Fibroblast of lung (primary cell): ENCODE results near the gene NBEA. TPM values are rescaled to one million over a fixed set of nuclear protein-coding genes. Genes with fewer than 3 reads are reported as not detected.

ENCODE experiments used
- DNase-seq, 2 donors: peaks; one replicate each; pipeline versions ENCODE4 v3.0.0 to v3.0.0-alpha.2; 2010; ENCODE audit warnings: low read depth in 2 of 2
- H2AFZ ChIP-seq: 2 replicates; pipeline ENCODE4 v1.5.1; 2012; ENCODE audit warnings: low read length, control low read depth, inconsistent platforms
- H3K27ac ChIP-seq: 2 replicates; pipeline ENCODE4 v1.5.1; 2011; ENCODE audit warnings: low read length, control low read depth; ENCODE audit not compliant: insufficient read depth
- H3K27me3 ChIP-seq: 2 replicates; pipeline ENCODE4 v1.5.1; 2011; ENCODE audit warnings: mild to moderate bottlenecking, low read length; ENCODE audit not compliant: control insufficient read depth, insufficient read depth
- H3K36me3 ChIP-seq: 2 replicates; pipeline ENCODE4 v1.5.1; 2011; ENCODE audit warnings: low read length; ENCODE audit not compliant: control insufficient read depth, insufficient read depth
- H3K4me1 ChIP-seq: 2 replicates; pipeline ENCODE4 v1.5.1; 2011; ENCODE audit warnings: low read length; ENCODE audit not compliant: control insufficient read depth, insufficient read depth; ENCODE audit errors: extremely low read depth
- H3K4me2 ChIP-seq: 2 replicates; pipeline ENCODE4 v1.5.1; 2011; ENCODE audit warnings: low read length, control low read depth; ENCODE audit not compliant: insufficient read depth; ENCODE audit errors: extremely low read depth
- H3K4me3 ChIP-seq, 4 experiments: fragments of 200-600 bp in 1 of 4; sonication (generic) in 1 of 4; replicated peaks in 1 of 4; 2 replicates each; pipeline ENCODE4 v1.5.1; 2011 to 2016; ENCODE audit warnings: low read length in 4 of 4, low read depth in 3 of 4, mild to moderate bottlenecking in 3 of 4, control low read depth in 2 of 4, inconsistent platforms in 1 of 4, mixed read lengths in 1 of 4; ENCODE audit not compliant: insufficient read depth in 1 of 4; ENCODE audit errors: control extremely low read depth in 1 of 4
- H3K79me2 ChIP-seq: 2 replicates; pipeline ENCODE4 v1.5.1; 2012; ENCODE audit warnings: mild to moderate bottlenecking, low read length, inconsistent platforms; ENCODE audit not compliant: control insufficient read depth, insufficient read depth
- H3K9ac ChIP-seq: 2 replicates; pipeline ENCODE4 v1.5.1; 2011; ENCODE audit warnings: mild to moderate bottlenecking, low read length, control low read depth; ENCODE audit not compliant: insufficient read depth
- H3K9me3 ChIP-seq: 2 replicates; pipeline ENCODE4 v1.5.1; 2012; ENCODE audit warnings: low read depth, low read length; ENCODE audit not compliant: control insufficient read depth, insufficient read depth
- H4K20me1 ChIP-seq: 2 replicates; pipeline ENCODE4 v1.5.1; 2011; ENCODE audit warnings: low read length; ENCODE audit not compliant: control insufficient read depth, insufficient read depth; ENCODE audit errors: extremely low read depth
- CTCF ChIP-seq, 2 donors: IDR thresholded peaks in 1 of 2; conservative IDR thresholded peaks in 1 of 2; 1 replicate in 1 of 2; 2 replicates in 1 of 2; pipeline ENCODE4 v1.5.1; 2011 to 2012; ENCODE audit warnings: low read length in 2 of 2, control low read depth in 1 of 2, inconsistent platforms in 1 of 2, low read depth in 1 of 2, mild to moderate bottlenecking in 1 of 2
- EZH2 ChIP-seq: IDR thresholded peaks from 2 replicates; pipeline ENCODE4 v1.5.1; 2012; ENCODE audit warnings: low read length, control low read depth, mild to moderate bottlenecking; ENCODE audit errors: missing control alignments
- polyA plus RNA-seq, 2 donors: library from polyadenylated mRNA; depleted of rRNA in 1 of 2; stranded (reverse) in 1 of 2; unstranded in 1 of 2; fragments of >200 nt; gene quantifications; 2 replicates each; pipeline ENCODE4 v1.2.1, GENCODE V29; 2011 to 2012; ENCODE audit warnings: missing spikeins in 1 of 2
- total RNA-seq: library from RNA; depleted of rRNA; stranded (reverse); fragments of >200 nt; gene quantifications from 2 replicates; pipeline ENCODE4 v1.2.1, GENCODE V29; 2014

Gene NBEA
- total and polyA plus RNA-seq, 2 donors (not counting 1 experiment from before 2014, with no cell fraction given), result 3.6 to 7.8 TPM

- Histone ChIP-seq H3K36me3 (no peaks in the 10 kb centered on the region), H3K9ac (no peak overlapping the region), H3K27ac (no peak overlapping the region), H4K20me1 (no peaks in the 10 kb centered on the region), H2AFZ (no peak overlapping the region), H3K4me1 (peaks cover 17% of the 10 kb centered on the region), H3K4me3 (no peak overlapping the region), H3K4me2 (no peak overlapping the region), H3K9me3 (no peaks in the 10 kb centered on the region), H3K27me3 (no peaks in the 10 kb centered on the region), H3K79me2 (no peaks in the 10 kb centered on the region)
- no peak for DNase-seq
- TF ChIP-seq CTCF (conservative IDR thresholded peaks at IDR 0.05 in 1 of 2, IDR thresholded peaks at IDR 0.05 in 1 of 2; ENCODE audit: low read depth in 1 of 2, low read length in 2 of 2) (no peak), EZH2 (no peak)
Measured at GRCh38 chr13:35694549-35695447, 752.7 kb downstream of the NBEA start.

GRCh38 chr13:35695448-35695770 is 753.3 kb downstream of the NBEA start:
- no peak overlapping the region for H3K4me2 ChIP-seq
- TF ChIP-seq EZH2, result no peak
- TF ChIP-seq CTCF (conservative IDR thresholded peaks at IDR 0.05 in 1 of 2, IDR thresholded peaks at IDR 0.05 in 1 of 2; ENCODE audit: low read depth in 1 of 2, low read length in 2 of 2), result no peak

GRCh38 chr13:35697186-35697730 is 755.2 kb downstream of the NBEA start:
- Histone ChIP-seq H3K4me2 (no peak overlapping the region), H3K9ac (no peak overlapping the region), H3K27ac (no peak overlapping the region), H3K4me1 (peaks cover 24% of the 10 kb centered on the region), H3K36me3 (no peaks in the 10 kb centered on the region), H3K79me2 (no peaks in the 10 kb centered on the region), H3K4me3 (no peak overlapping the region), H4K20me1 (no peaks in the 10 kb centered on the region), H3K9me3 (no peaks in the 10 kb centered on the region), H3K27me3 (no peaks in the 10 kb centered on the region), H2AFZ (no peak overlapping the region)
- peak in 1 of 2 donors; percentile 20 for DNase-seq
- TF ChIP-seq CTCF (conservative IDR thresholded peaks at IDR 0.05 in 1 of 2, IDR thresholded peaks at IDR 0.05 in 1 of 2; ENCODE audit: low read depth in 1 of 2, low read length in 2 of 2) (no peak), EZH2 (no peak)

More at GRCh38 chr13:35695448-35695770, 753.3 kb downstream of the NBEA start:
- Histone ChIP-seq H3K27ac (peak overlapping the region; percentile 53), H4K20me1 (no peaks in the 10 kb centered on the region), H3K4me1 (peaks cover 21% of the 10 kb centered on the region), H3K36me3 (no peaks in the 10 kb centered on the region), H2AFZ (peak overlapping the region; percentile 13), H3K27me3 (no peaks in the 10 kb centered on the region), H3K9ac (peak overlapping the region; percentile 1), H3K79me2 (no peaks in the 10 kb centered on the region), H3K9me3 (no peaks in the 10 kb centered on the region), H3K4me3 (no peak overlapping the region)
- peak in 1 of 2 donors; percentile 23 for DNase-seq
